ENCODE data around the gene MYO18B.

DNA sequence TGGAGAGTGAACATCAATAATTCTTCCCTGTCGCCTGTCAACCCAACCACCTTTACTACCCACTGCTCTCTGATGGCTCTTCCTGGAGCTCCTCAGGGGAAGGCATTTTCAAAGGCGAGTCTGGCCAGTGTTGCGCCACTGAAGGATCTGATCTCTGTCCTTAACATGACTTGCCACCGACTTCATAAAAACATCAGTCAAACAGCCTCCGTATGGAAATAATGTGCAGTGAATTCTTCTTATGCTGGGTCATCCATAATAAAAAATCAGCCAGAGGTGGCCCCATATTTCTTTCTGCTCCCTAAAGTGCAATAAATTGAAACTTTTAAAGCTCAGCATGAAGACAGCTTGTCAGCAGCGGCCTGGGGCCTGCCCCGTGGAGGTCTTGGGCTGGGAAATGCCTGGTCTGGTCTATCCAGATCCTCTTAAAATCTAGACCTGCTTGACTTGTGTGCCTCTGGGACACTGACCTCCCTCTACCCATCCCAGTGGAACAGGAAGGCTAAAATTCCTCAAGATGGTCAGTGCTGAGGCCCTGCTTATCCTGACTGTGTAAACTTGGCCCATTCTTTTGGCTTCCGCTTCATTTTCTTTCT lies 199.5 kb downstream of the MYO18B start:
- TF ChIP-seq, protein P1, sequence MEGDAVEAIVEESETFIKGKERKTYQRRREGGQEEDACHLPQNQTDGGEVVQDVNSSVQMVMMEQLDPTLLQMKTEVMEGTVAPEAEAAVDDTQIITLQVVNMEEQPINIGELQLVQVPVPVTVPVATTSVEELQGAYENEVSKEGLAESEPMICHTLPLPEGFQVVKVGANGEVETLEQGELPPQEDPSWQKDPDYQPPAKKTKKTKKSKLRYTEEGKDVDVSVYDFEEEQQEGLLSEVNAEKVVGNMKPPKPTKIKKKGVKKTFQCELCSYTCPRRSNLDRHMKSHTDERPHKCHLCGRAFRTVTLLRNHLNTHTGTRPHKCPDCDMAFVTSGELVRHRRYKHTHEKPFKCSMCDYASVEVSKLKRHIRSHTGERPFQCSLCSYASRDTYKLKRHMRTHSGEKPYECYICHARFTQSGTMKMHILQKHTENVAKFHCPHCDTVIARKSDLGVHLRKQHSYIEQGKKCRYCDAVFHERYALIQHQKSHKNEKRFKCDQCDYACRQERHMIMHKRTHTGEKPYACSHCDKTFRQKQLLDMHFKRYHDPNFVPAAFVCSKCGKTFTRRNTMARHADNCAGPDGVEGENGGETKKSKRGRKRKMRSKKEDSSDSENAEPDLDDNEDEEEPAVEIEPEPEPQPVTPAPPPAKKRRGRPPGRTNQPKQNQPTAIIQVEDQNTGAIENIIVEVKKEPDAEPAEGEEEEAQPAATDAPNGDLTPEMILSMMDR (IDR thresholded peaks at IDR 0.05; ENCODE audit: low read length), result no peak
- TF ChIP-seq EZH2 (optimal IDR thresholded peaks at IDR 0.05; ENCODE audit: low read depth, low read length) (no peak), EZH2phosphoT487 (IDR thresholded peaks at IDR 0.05; ENCODE audit: low read length) (no peak)
